ENCODE measurements around the gene KBTBD2.
"Not testable (repeated sequence)": the region's sequence is repeated elsewhere in the genome, so short reads cannot be mapped to it uniquely, and the experiment has no call there.

KBTBD2 gene

GRCh38 chr7:32891043-32891799 lies at the start of gene KBTBD2:
TSS of gene KBTBD2 (minus strand) at chr7:32891760. CDS start at chr7:32879604, 12,156 bp downstream.
- peak in 46 of 56 donors; percentile 4 to 90 (median 79) for DNase-seq

GRCh38 chr7:32941181-32941580 lies 49.6 kb upstream of the KBTBD2 start:
- DNase-seq: no peak

- peak in 8 of 56 donors; percentile 3 to 65 (median 16) for DNase-seq
These were observed 46.0 kb upstream of the KBTBD2 start for GRCh38 chr7:32937344-32938174.

GRCh38 chr7:32936689-32937088 lies 45.1 kb upstream of the KBTBD2 start:
- DNase-seq: no peak

- DNase-seq: no peak
These were observed 44.0 kb upstream of the KBTBD2 start for GRCh38 chr7:32935558-32935957.

GRCh38 chr7:32930378-32930777 lies 38.8 kb upstream of the KBTBD2 start:
- DNase-seq: no peak

GRCh38 chr7:32929430-32930143 lies 38.0 kb upstream of the KBTBD2 start:
- no peak for DNase-seq

- DNase-seq: no peak
These were observed 37.3 kb upstream of the KBTBD2 start for GRCh38 chr7:32928785-32929298.

GRCh38 chr7:32921896-32922295 lies 30.3 kb upstream of the KBTBD2 start:
- no peak for DNase-seq

GRCh38 chr7:32916994-32917393 lies 25.4 kb upstream of the KBTBD2 start:
- not testable (repeated sequence) for DNase-seq

GRCh38 chr7:32916006-32916405 lies 24.4 kb upstream of the KBTBD2 start:
- DNase-seq: no peak

GRCh38 chr7:32915041-32915536 lies 23.5 kb upstream of the KBTBD2 start:
- DNase-seq: no peak

GRCh38 chr7:32914184-32914583 lies 22.6 kb upstream of the KBTBD2 start:
- DNase-seq: no peak

- no peak for DNase-seq
These were observed 18.6 kb upstream of the KBTBD2 start for GRCh38 chr7:32910195-32910594.

GRCh38 chr7:32905175-32905662 lies 13.7 kb upstream of the KBTBD2 start:
- peak in 32 of 56 donors; percentile 3 to 63 (median 30) for DNase-seq

GRCh38 chr7:32901629-32902028 lies 10.1 kb upstream of the KBTBD2 start:
- DNase-seq: no peak

- DNase-seq: no peak
These were observed 9.0 kb upstream of the KBTBD2 start for GRCh38 chr7:32900433-32900995.

- not testable (repeated sequence) for DNase-seq
These were observed 5.8 kb upstream of the KBTBD2 start for GRCh38 chr7:32897376-32897775.

GRCh38 chr7:32896564-32897347 lies 5.2 kb upstream of the KBTBD2 start:
- no peak for DNase-seq

GRCh38 chr7:32894171-32894570 lies 2.6 kb upstream of the KBTBD2 start:
- no peak for DNase-seq

All from amygdala (tissue), 56 donors.